ENCODE data around the gene CYBC1.

CYBC1 gene

DNA sequence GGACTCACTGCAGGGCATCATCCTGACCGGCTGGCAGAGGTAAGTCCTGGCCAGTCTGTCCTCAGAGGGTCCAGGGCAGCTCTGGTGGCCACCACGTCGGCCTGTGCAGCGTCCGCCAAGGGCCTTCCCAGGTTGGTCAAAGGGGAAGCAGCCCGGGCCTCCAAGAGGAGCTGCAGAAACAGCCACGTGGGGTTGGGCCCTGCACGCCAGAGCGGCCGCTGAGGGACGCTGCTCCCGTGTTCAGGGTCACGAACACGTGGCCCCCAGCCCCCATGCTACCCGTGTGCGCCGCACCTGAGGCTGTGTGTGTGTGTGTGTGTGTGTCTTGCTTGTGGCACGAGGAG is 13.3 kb downstream of the CYBC1 start:
- H3K4me3 ChIP-seq (ENCODE audit: low read depth, low read length), result no peak overlapping the region
- no peak for TF ChIP-seq CTCF (IDR thresholded peaks at IDR 0.05; ENCODE audit: borderline replicate concordance, insufficient read depth, low read depth, low read length)

DNA sequence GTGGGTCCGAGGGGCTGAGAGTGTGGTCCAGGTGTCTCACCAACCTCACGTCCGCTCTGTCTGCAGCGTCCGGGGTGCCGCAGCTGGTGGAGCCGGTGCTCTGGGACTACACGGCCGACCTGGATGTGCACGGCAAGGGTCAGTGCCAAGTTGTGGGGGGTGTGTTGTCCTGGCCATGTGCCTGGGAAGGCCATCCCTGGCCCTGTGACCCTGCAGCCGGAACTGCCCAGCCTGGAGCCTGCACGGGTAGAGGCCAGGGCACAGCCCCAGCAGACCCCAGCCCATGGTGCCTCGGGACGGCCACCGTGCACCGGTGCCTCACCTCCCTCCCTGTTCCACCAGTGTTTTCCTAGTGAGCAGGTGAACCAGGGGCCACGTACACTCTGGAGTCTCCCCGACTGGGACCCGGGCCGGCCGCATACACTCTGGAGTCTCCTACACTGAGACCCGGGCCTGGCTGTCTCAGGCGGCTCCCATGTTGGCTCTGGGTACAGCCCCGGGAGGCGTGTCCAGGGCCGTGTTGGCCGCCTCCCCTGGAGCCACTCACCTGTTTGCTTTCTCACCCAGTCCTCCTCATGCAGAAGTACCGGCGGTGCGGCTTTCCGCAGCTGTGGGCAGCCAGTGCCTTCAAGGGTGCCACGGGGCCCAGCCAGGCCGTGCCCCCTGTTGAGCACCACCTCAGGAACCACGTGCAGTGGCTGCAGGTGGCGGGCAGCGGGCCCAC is 13.8 kb downstream of the CYBC1 start:
- no peak overlapping the region for H3K4me3 ChIP-seq (ENCODE audit: low read depth, low read length)
- no peak for TF ChIP-seq CTCF (IDR thresholded peaks at IDR 0.05; ENCODE audit: borderline replicate concordance, insufficient read depth, low read depth, low read length)

GRCh38 chr17:82435601-82436583 is 14.7 kb downstream of the CYBC1 start:
- H3K4me3 ChIP-seq (ENCODE audit: low read depth, low read length), result no peak overlapping the region
- TF ChIP-seq CTCF (IDR thresholded peaks at IDR 0.05; ENCODE audit: borderline replicate concordance, insufficient read depth, low read depth, low read length), result no peak

DNA sequence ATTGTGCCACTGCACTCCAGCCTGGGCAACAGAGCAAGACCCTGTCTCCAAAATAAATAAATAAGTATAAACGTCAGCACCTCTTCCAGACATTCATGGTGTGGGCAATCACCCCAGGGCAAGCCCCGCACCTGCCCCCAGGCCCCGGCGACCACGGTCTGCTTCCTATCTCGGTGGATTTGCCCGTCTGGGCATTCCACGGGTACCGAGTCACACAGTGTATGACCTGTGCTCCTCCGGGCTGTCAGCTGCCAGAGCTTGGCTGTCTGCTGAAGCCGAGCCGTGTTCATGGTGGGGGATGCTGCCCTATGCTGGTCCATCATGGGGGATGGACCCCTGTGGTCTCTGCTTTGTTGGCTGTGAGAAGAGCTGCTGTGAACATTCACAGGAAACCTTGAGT is 15.4 kb downstream of the CYBC1 start:
- no peak for TF ChIP-seq CTCF (IDR thresholded peaks at IDR 0.05; ENCODE audit: borderline replicate concordance, insufficient read depth, low read depth, low read length)
- H3K4me3 ChIP-seq (ENCODE audit: low read depth, low read length), result no peak overlapping the region

- no peak for TF ChIP-seq CTCF (IDR thresholded peaks at IDR 0.05; ENCODE audit: borderline replicate concordance, insufficient read depth, low read depth, low read length)
- H3K4me3 ChIP-seq (ENCODE audit: low read depth, low read length), result no peak overlapping the region
Measured at GRCh38 chr17:82434216-82434565, 16.4 kb downstream of the CYBC1 start.

DNA sequence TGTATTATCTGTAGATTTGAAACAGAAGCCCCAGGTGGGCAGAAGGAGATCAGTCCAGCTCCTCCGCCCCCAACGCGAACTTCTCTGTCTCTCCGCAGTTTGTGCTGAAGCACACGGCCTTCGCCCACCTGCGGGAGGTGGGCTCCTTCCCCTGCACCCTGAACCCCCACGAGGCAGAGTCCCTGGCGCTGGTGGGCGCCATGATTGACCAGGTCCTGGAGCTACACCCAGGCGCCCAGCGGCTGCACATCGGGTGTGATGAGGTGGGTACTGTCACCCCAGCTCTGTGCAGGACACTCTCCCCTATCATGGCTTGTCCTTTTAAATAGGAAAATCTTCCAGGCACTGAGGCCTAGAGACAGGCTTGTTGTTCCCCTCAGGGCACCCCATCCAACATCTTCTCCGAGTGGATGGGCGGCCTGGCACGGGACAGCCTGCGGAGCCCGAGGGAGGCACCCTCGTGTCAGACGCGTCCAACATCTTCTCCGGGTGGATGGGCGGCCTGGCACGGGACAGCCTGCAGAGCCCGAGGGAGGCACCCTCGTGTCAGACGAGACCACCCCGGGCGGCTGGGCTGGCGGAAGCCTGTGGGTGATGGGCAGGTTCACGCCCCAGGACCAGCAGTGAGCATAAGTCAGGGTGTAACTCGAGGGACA is 16.9 kb downstream of the CYBC1 start:
- H3K4me3 ChIP-seq (ENCODE audit: low read depth, low read length), result no peak overlapping the region
- TF ChIP-seq CTCF (IDR thresholded peaks at IDR 0.05; ENCODE audit: borderline replicate concordance, insufficient read depth, low read depth, low read length), result no peak

All from GM12875 (cell line).